Umbilical cord (tissue), 2 donors: ENCODE measurements around the gene ALS2CL. TPM values are rescaled to one million over a fixed set of nuclear protein-coding genes. Genes with fewer than 3 reads are reported as not detected.

Source experiments
- DNase-seq: peaks from one replicate; pipeline ENCODE4 v3.0.0-alpha.2; 2015; ENCODE audit warnings: low spot score
- total RNA-seq: library from RNA; depleted of rRNA; stranded (reverse); fragments of >200 nt; gene quantifications from one replicate; pipeline ENCODE4 v1.2.3, GENCODE V29; 2014; ENCODE audit warnings: low replicate concordance; ENCODE audit not compliant: insufficient read depth

ALS2CL gene
- total RNA-seq, 1 donor from 2014 or later, result 8.7 TPM

DNA sequence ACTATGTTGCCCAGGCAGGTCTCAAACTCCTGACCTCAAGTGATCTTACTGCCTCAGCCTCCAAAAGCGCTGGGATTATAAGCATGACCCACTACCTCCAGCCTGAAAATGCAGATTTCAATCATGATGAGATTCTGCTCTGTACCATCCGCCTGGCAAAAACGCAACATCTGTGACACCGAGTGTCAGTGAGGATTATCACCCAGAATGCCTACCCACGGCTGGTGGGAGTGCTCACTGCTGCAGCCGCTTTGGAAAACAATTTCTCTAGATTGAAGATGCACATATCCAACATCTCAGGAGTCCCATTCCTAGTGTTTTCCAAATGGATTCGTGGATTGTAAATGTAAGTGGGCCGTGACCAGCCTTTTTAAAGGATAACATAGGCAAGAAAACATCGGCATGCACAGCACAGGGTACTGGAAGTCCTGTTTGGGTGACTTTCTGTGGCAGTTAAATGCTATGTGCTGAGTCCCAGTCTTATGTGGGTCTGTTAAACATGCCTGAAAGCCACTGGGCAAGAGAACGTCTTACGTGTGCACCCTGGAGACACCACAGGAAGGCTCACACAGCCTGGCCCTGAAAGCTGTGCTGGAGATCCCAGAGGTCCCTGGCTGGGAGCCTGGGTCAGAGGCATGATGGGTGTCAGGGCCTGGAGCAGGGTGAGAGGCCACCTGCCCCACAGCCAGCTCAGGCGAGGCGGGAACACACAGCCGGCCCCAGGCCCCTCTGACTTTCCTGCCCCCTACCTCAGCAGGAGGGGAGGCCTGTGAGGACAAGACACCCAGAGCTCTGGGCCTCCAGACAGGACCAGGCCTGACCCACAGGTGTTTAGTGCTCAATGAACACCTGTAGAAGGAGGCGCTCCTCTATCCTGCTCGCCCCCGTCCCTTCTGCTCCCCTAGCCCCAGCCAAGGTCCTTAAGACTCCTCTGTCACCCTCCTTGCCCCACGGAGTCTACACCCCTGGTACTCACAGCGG, 23.3 kb upstream of the ALS2CL start:
- no peak for DNase-seq

GRCh38 chr3:46715507-46716175, 22.2 kb upstream of the ALS2CL start:
- no peak for DNase-seq

- DNase-seq, result no peak
These were observed 21.4 kb upstream of the ALS2CL start for GRCh38 chr3:46714728-46715506.

- no peak for DNase-seq
These were observed 20.5 kb upstream of the ALS2CL start for GRCh38 chr3:46713898-46714552.

DNA sequence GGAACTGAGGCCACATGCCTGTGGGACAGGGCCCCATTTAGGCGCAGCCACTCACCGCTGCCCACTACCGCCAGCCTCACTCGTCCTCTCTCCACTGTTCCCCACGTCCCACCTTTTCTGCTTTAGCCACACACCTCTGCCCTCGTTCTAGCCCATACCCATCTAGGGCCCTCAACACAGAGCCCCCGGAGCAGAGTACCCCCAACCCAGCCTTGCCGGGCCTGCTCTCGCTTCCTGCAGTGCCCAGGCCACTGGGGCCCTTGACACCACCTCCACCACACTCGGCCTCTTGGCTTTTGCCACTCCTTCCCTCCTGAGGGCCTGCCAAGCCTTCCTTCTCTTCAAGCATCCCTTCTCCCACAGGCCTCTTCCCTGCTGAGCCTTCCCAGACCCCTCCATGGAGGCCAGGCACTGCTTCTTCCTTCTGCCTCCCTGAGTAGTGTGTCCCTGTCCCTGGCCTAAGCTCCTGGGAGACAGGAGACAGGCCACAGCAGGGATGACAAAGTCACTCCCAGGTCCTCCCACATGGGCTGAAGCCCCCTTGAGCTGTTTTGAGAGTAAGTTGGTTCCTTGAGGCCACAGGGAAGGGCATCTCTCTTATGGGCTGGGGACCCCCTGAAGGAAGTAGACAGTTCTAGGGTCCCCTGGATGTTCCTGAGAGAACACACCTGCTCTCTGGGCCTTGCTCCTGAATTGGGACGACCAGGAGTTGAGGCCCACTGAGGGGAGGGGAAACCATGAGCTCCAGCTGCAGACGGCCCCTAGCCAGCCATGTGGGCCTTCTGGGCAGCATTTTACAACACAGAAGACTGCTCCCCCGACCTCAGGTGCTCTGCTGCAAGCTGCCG, 19.8 kb upstream of the ALS2CL start:
- DNase-seq, result no peak

DNA sequence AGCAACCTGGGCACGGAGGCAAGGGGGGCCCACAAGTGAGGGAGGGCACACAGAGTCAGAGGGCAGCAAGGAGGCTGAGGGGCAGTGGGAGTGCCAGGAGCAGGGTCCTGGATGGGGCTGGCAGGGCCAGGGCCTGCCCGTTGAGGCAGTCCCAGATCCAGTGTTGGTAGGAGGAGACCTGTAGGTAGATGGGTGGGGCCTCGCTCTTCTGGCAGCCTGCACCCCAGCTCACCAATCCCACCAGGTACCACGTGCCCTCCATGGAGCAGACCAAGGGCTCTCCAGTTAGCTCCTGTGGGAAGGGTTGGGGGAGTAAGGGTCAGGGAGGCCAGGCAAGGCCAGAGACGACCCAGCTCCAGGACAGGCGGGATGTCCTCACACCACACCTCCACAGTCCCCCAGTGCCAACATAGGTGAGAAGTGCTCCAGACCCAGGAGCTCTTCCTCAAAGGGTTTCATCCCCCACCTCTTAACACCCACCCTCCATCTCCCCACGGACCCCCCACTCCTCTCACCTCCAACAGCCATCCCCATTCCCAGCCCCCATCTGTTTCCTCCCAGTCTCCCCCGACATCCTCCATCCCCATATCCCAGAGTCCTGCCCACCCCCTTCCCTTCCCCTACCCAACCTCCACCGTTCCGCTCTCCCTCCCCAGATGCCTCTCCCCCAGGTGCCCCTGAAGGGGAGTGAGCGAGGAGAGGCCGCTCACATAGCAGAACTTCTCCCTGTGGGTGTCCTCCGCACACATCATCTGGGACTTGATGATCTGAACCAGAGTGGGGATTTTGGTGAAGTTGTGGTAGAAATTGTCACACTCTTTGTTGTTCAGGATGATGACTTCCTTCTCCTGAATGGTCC, 18.9 kb upstream of the ALS2CL start:
- DNase-seq, result no peak

DNA sequence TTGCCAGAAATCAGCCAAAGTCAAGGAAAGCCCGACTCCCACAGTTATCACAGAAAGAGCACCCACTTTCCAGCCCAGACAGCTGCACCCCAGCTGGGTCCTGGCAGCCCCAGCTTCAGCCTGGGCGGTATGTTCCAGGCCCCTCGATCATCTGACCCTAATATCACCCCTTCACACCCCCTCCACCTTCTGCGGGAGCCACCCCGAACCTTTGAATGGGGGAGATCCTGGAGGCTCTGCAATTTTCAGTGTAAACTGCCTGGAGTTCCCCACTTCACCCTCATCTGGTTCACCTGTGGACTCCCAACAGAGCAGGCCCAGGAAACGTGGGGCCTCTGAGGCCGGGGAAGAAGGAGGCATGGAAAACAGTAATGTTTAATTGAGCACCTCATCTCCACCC, 18.3 kb upstream of the ALS2CL start:
- no peak for DNase-seq

DNA sequence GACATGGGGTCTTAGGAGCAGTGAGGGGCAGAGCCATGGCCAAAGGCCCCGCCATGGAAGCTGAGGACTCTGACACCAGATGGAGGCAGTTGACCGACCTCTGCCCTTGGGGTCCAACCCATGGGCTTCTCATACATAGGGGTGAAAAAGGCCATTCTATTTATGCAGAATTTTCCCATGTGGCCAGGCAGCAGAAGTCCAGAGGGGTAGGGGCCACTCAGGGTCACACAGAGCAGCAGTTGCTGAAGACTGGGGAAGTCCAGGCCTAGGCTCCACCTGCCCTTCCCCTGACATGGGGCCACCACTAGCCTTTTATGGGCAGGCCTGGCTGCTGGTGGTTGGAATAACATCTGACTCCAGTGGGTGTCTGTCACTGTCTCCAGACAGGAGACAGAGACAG, 17.8 kb upstream of the ALS2CL start:
- no peak for DNase-seq

DNA sequence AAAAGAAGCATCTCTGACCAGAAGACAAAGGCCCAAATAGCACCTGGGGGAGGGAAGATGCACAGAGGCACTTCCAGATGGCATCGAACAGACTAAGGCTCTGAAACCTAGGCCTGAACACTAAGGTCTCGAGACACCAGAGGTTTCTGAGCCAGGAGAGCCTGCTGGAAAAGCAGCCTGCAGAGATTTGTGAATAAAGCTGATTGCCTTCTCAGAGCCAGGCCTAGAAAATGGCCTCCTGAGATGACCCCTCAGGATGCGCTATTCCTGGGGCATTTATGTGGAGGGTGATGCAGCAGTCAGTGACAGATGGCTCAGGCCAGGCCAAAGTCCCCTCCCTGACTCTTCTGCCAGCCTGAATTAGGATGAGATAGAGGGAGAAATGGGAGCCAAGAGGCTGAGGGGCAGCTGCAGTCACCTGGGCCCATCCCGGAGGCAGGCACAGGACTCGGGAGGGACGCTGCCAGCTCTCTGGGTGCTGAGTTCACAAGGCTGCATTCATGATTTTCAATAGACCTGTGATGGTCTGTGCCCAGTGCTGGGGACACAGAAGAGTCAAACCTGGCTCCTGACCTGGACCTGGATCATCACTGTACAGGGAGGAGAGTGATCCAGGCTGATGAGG, 17.3 kb upstream of the ALS2CL start:
- DNase-seq, result no peak

DNA sequence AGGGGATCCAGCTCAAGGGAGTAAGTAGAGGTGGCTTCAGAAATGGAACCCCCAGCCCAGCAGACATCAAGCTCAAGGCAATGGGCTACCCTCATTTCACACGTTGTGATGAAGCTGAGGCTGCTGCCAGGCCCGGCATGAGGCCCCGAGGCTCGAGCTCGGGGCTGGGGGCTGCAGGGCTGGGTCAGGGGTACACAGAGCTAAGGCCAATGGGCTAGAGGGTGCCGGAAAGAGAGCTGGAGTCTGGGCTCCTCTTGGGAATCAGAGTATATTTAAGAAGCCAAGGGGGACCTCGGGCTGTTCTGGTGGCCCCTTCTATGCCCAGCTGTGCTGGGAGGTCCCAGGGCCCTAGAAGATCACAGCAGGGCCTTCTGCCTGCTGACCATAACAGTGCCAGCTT, 16.8 kb upstream of the ALS2CL start:
- DNase-seq, result no peak

DNA sequence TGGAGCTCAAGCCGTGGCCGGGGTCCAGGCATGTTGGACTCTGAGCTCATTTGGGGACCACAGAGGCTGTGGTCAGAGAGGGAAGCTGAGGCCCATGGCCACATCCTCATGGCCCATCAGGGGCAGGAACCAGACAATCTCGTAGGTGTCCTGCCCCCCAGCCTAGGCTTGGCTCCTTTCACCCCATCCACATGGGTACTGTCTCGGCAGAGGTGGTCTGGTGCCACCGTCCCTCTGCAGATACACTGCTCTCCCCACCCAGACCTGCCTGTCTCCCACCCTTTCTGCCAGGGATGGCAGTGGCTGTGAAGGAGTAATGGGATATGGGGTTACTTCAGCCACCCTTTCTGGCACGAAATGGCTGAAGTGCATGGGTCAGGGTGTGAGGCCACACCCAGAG, 16.2 kb upstream of the ALS2CL start:
- DNase-seq, result no peak

DNA sequence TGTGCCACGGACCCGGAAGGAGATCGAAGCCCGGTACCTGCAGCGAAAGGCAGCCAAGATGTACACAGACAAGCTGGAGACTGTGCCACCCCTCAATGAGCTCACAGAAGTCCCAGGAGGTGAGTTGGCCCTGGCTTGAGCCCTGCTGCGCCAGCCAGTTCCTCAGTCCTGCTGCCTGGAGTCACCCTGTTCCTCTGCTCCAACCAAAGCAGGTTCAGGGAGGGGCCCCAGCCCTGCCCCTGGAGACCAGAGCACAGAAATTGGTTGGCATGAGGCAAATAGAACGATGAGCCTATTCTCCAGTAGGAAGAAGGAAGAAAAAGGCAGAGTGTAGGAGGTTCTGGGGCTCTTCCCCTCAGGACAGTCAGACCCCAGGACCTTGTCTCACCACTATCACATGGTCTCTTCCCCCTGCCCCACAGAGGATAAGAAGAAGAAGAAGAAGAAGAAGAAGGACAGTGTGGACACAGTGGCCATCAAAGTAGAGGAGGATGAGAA, 15.7 kb upstream of the ALS2CL start:
- no peak for DNase-seq

DNA sequence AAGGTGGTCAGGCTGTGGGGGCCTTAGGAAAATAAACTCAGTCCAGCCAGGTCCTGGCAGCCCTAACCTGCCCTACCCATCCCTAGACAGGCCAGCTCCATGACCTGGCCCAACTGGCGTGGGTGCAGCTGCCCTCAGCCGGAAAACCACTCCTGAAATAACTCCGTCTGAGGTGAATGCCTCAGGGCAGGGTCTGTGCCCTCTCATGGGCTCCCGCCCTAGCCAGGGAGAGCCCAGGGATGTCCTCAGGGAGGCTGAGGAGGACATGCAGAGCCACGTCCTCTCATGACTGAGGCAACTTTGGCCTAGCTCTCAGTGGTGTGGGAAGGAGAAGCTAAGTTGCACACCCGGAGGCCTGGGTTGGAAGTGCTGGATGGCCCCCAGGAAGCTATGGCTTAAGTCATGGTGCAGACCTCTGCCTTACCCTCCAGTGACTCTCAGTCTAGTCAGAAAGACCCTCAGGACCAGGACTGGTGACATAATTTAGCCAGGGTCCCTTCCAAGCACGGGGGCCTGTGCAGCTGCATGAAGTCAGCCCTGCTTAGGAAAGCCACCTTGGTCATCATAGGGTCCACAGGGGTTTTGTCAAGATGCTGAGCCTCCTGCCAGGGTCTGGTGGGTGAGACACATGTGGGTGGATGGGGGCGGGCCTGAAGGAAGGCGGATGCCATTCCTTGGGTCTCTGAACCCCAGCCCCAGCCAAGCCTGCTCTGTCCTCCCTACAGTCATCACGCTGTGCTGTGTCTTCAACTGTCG, 15.1 kb upstream of the ALS2CL start:
- DNase-seq, result no peak

DNA sequence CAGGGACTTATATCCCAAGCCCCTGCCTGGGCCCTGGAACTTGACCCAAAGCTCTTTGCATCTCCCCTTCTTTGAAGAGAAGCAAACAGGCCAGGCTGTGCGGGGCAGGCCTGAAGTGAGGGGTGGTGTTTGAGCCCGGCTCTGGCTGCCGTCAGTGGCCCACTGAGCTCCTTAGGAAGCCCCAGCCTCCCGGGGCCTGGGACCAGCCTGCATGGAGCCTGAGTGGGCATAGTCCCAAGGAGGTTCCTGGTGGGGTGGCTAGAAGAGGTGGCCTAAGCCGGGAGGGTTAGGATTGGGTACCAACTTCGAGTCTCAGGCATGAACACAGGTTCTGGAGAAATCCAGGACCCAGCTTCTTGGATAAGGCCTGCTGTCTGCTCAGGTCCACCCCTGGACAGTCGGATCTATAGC, 14.1 kb upstream of the ALS2CL start:
- DNase-seq, result no peak

DNA sequence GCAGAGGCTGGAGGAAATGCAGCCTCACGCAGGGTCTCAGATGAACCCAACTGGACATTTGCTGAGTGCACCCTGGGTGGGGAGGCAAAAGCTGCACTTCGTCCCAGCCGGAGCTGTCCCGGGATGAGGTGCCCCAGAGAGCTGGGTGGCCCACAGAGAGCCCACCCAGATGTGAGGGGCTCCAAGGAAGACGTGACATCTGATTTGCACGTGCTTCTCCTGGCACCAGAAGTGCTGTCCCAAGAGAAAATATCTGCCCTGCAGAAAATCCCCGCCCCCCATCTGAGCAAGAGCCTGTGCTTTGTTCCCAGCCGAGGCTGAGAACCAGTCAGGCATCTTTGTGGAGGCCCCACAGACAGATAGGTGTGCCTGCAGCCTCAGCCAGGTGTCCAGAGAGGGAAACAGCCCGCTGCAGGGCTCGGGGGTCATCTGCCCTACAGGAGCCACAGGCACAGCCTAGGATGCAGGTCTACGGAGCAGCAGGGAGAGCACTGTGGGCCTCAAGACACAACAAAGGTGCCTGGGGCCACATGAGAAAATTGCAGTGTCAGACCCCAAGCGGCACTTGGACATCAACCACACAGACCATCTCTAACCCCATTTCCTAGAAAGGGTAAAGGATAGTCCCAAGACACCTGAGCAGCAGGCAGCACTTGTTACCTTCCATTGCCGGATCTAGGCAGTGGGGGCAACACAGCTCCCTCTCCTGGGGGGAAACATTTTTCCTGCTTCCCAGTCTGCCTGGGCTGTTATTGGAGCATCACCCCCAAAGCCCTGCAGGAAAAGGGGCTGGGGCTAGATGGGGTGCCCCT, 13.5 kb upstream of the ALS2CL start:
- no peak for DNase-seq

DNA sequence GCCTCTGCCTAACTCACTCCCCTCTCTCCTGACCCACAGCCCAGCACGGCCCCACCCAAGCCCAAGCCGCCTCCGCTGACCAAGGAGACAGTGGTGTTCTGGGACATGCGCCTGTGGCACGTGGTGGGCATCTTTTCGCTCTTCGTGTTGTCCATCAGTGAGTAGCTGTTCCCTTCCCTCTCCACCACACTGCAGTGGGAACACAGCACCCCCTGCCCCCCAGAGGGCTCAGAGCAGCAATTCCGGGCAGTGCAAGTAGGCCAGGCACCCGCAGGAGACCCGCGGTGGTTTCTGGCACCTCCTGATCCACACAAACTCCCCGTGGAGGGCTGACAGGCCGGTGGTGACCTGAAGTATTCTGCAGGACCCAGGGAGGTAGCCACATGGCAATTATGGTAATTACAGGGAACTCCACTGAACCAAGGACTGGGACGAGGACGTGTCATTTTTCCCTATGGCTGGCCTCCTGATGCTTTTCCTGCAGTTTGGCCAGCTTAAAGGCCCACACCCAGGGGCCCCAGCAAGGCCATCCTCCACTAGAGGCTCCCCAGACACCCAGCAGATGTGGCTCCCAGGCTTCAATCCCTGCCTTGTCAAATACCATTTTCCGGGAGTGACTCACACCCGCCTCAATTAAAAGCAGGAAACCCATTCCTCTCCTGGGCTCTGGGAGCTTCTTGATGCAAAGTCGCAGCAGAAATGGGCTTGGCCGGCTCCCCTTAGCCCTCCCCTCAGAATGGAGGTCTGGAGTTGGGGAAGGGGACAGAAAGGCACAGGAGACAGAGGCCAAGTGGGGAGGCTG, 12.5 kb upstream of the ALS2CL start:
- DNase-seq, result peak; percentile 77
